PC-9 (cell line): Measurements from ENCODE around the gene DHODH. TPM values are rescaled to one million over a fixed set of nuclear protein-coding genes. Genes with fewer than 3 reads are reported as not detected.
A peak's percentile ranks its signal among the peaks of the same experiment; 100 is the strongest.
"Not testable (repeated sequence)": the region's sequence is repeated elsewhere in the genome, so short reads cannot be mapped to it uniquely, and the experiment has no call there.

Experiments used
- BruUV-seq: library from RNA; stranded (reverse); fragments of 400-500 nt; replicated peaks from 2 replicates; lab custom pipeline; 2021; lab: Mats Ljungman, UMichigan
- CTCF ChIA-PET: fragments of 300-600 bp; sonication (Branson Sonifier 250); formaldehyde crosslinking; loops from one replicate; lab custom pipeline; 2022; ENCODE audit warnings: antibody characterized with exemption; lab: Charles Lee
- POLR2A ChIA-PET: fragments of 300-600 bp; sonication (Branson Sonifier 250); formaldehyde crosslinking; loops from one replicate; lab custom pipeline; 2022; ENCODE audit warnings: antibody characterized with exemption; ENCODE audit not compliant: unreplicated experiment; lab: Charles Lee
- DNase-seq, 2 experiments: peaks; one replicate each; pipeline versions ENCODE4 v3.0.0 to v3.0.0-alpha.2; 2015 to 2022; ENCODE audit warnings: mixed read lengths in 1 of 2
- H2AFZ ChIP-seq: fragments of 200-600 bp; sonication (generic); 2 replicates; pipeline ENCODE4 v1.8.1; 2017; ENCODE audit warnings: antibody characterized with exemption
- H3F3A ChIP-seq: fragments of 200-600 bp; sonication (generic); 2 replicates; pipeline ENCODE4 v1.8.1; 2017; ENCODE audit warnings: antibody characterized with exemption, mild to moderate bottlenecking, low read depth; ENCODE audit not compliant: insufficient read depth
- H3K27ac ChIP-seq: fragments of 200-600 bp; sonication (generic); 2 replicates; pipeline ENCODE4 v1.6.1; 2016; ENCODE audit warnings: mixed run types
- H3K27me3 ChIP-seq: fragments of 200-600 bp; sonication (generic); 2 replicates; pipeline ENCODE4 v1.6.1; 2016; ENCODE audit warnings: low read depth, mixed run types; ENCODE audit not compliant: insufficient read depth
- H3K36me3 ChIP-seq: fragments of 200-600 bp; sonication (generic); 2 replicates; pipeline ENCODE4 v1.6.1; 2016; ENCODE audit warnings: low read depth, mixed run types
- H3K4me1 ChIP-seq: fragments of 200-600 bp; sonication (generic); replicated peaks from 2 replicates; pipeline ENCODE4 v1.6.1; 2016; ENCODE audit warnings: mixed run types; ENCODE audit not compliant: insufficient read depth
- H3K4me2 ChIP-seq: fragments of 200-600 bp; sonication (generic); 2 replicates; pipeline ENCODE4 v1.6.1; 2017; ENCODE audit warnings: mixed run types
- H3K4me3 ChIP-seq: fragments of 200-600 bp; sonication (generic); 2 replicates; pipeline ENCODE4 v1.6.1; 2016; ENCODE audit warnings: mixed run types
- H3K79me2 ChIP-seq: fragments of 200-600 bp; sonication (generic); 2 replicates; pipeline ENCODE4 v1.6.1; 2017; ENCODE audit warnings: low read depth, mixed run types
- H3K9me2 ChIP-seq: fragments of 200-600 bp; sonication (generic); 2 replicates; pipeline ENCODE4 v1.8.1; 2017; ENCODE audit warnings: mild to moderate bottlenecking; ENCODE audit not compliant: insufficient read depth
- H3K9me3 ChIP-seq: fragments of 200-600 bp; sonication (generic); 2 replicates; pipeline ENCODE4 v1.8.1; 2016; ENCODE audit warnings: low read depth; ENCODE audit not compliant: insufficient read depth
- H4K20me1 ChIP-seq: fragments of 200-600 bp; sonication (generic); 2 replicates; pipeline ENCODE4 v1.8.1; 2017; ENCODE audit not compliant: insufficient read depth
- CTCF ChIP-seq: fragments of 200-600 bp; sonication (generic); conservative IDR thresholded peaks from 2 replicates; pipeline ENCODE4 v1.6.1; 2017; ENCODE audit warnings: mixed run types, antibody characterized with exemption, mild to moderate bottlenecking, moderate library complexity
- EZH2 ChIP-seq: fragments of 200-600 bp; sonication (generic); IDR thresholded peaks from 2 replicates; pipeline ENCODE4 v1.8.0; 2017; ENCODE audit warnings: antibody characterized with exemption, low read depth
- intact Hi-C: fragments of 100-400 bp; cut with micrococcal nuclease; formaldehyde crosslinking; loops from one replicate; pipeline ENCODE4 v1.10.0; 2022; ENCODE audit not compliant: unreplicated experiment
- total RNA-seq: library from RNA; stranded (reverse); gene quantifications from 2 replicates; pipeline ENCODE4 v1.2.3, GENCODE V29; 2021

Gene DHODH
- total RNA-seq, 1 experiment from 2014 or later, result 10.6 TPM

- Histone ChIP-seq H3K79me2 (no peaks in the 10 kb centered on the region), H3K27me3 (peaks cover 21% of the 10 kb centered on the region), H4K20me1 (no peaks in the 10 kb centered on the region), H3K4me2 (no peak overlapping the region), H2AFZ (no peak overlapping the region), H3K9me3 (peaks cover 4% of the 10 kb centered on the region; the same call in 1 of the 2 replicates), H3K4me1 (peaks cover 11% of the 10 kb centered on the region; the same call in 1 of the 2 replicates), H3F3A (no peaks in the 10 kb centered on the region), H3K36me3 (no peaks in the 10 kb centered on the region), H3K9me2 (no peaks in the 10 kb centered on the region), H3K27ac (no peak overlapping the region), H3K4me3 (no peak overlapping the region)
- no peak for DNase-seq
- intact Hi-C loops, result no loop called here
- no peak for TF ChIP-seq EZH2
- no peak for TF ChIP-seq CTCF
- BruUV-seq, result no TSS peak
- ChIA-PET CTCF (interaction anchor here (0.7 kb wide), 1 partner anchor 31 kb away, joined by 10 read pairs; no protein-coding TSS in a partner anchor), POLR2A (no interaction called here)
These were observed 43.3 kb downstream of the DHODH start for GRCh38 chr16:72051818-72052217.

GRCh38 chr16:72054254-72054847 is 45.8 kb downstream of the DHODH start, which contains the start of gene HP:
Gene HP, plus strand, starts transcription at chr16:72054505. Its CDS starts 148 bp downstream, at chr16:72054653.
- Histone ChIP-seq H3K27me3 (peaks cover 32% of the 10 kb centered on the region), H3K4me1 (peaks cover 11% of the 10 kb centered on the region; the same call in 1 of the 2 replicates), H3K4me2 (peak within 1 kb of the TSS; percentile 10; the same call in 1 of the 2 replicates)
- H3K9me2 ChIP-seq, intact Hi-C loops, H2AFZ ChIP-seq, CTCF ChIA-PET, H3K27ac ChIP-seq, BruUV-seq, H3K9me3 ChIP-seq, H3K4me3 ChIP-seq, H3F3A ChIP-seq, H3K36me3 ChIP-seq, H4K20me1 ChIP-seq, H3K79me2 ChIP-seq, POLR2A ChIA-PET: not testable (repeated sequence)
- peak in 1 of 2 experiments; percentile 49 for DNase-seq

GRCh38 chr16:72055911-72056310 is 47.4 kb downstream of the DHODH start:
- Histone ChIP-seq H3F3A (no peaks in the 10 kb centered on the region), H3K27ac (no peak overlapping the region), H3K79me2 (no peaks in the 10 kb centered on the region), H3K4me3 (no peak overlapping the region), H3K9me2 (no peaks in the 10 kb centered on the region), H4K20me1 (no peaks in the 10 kb centered on the region), H3K4me1 (peaks cover 11% of the 10 kb centered on the region; the same call in 1 of the 2 replicates), H3K27me3 (peaks cover 41% of the 10 kb centered on the region), H3K36me3 (no peaks in the 10 kb centered on the region), H3K4me2 (no peak overlapping the region), H3K9me3 (no peaks in the 10 kb centered on the region), H2AFZ (no peak overlapping the region)
- intact Hi-C loops, result no loop called here
- no TSS peak for BruUV-seq
- no peak for TF ChIP-seq CTCF
- no peak for TF ChIP-seq EZH2
- no peak for DNase-seq
- CTCF ChIA-PET, result no interaction called here
- POLR2A ChIA-PET, result no interaction called here

- H3K79me2 ChIP-seq, H3K27ac ChIP-seq, H3K9me3 ChIP-seq, DNase-seq, H3K4me2 ChIP-seq, intact Hi-C loops, H2AFZ ChIP-seq, H4K20me1 ChIP-seq, H3K9me2 ChIP-seq, BruUV-seq, POLR2A ChIA-PET, H3F3A ChIP-seq, H3K36me3 ChIP-seq, CTCF ChIA-PET, H3K4me3 ChIP-seq: not testable (repeated sequence)
- peaks cover 11% of the 10 kb centered on the region; the same call in 1 of the 2 replicates for H3K4me1 ChIP-seq
- peaks cover 36% of the 10 kb centered on the region for H3K27me3 ChIP-seq
These were observed 48.8 kb downstream of the DHODH start for GRCh38 chr16:72057313-72057712.

GRCh38 chr16:72059060-72059459 is 50.5 kb downstream of the DHODH start:
- POLR2A ChIA-PET, H4K20me1 ChIP-seq, BruUV-seq, H3K4me2 ChIP-seq, H3K79me2 ChIP-seq, CTCF ChIA-PET, intact Hi-C loops, H3K36me3 ChIP-seq, H3K4me3 ChIP-seq, H3K9me2 ChIP-seq, H3K27ac ChIP-seq, H2AFZ ChIP-seq, H3F3A ChIP-seq, DNase-seq, H3K9me3 ChIP-seq, H3K4me1 ChIP-seq: not testable (repeated sequence)
- H3K27me3 ChIP-seq, result peaks cover 42% of the 10 kb centered on the region
